HG02852 (cell line): ENCODE data around the gene KCNH4.
"Not testable (repeated sequence)": the region's sequence is repeated elsewhere in the genome, so short reads cannot be mapped to it uniquely, and the experiment has no call there.

Experiments used
- ATAC-seq: cut with Tn5 transposase; IDR thresholded peaks from one replicate; pipeline ENCODE4 v1.9.1; 2021; ENCODE audit warnings: mild to moderate bottlenecking, moderate library complexity; ENCODE audit not compliant: unreplicated experiment

Gene KCNH4

GRCh38 chr17:42197564-42198156 is 16.7 kb upstream of the KCNH4 start:
- no peak for ATAC-seq

GRCh38 chr17:42193969-42194899 is 13.3 kb upstream of the KCNH4 start, which contains the start of gene GHDC:
Gene GHDC (minus strand): TSS chr17:42194494. CDS start chr17:42193581, 913 bp downstream.
- ATAC-seq, result peak; percentile 87

- no peak for ATAC-seq
Observed at GRCh38 chr17:42193216-42193968, 12.4 kb upstream of the KCNH4 start.

- ATAC-seq, result no peak
Observed at GRCh38 chr17:42192189-42193126, 11.5 kb upstream of the KCNH4 start.

- no peak for ATAC-seq
Observed at GRCh38 chr17:42191275-42191608, 10.3 kb upstream of the KCNH4 start.

- no peak for ATAC-seq
Observed at GRCh38 chr17:42190491-42191274, 9.7 kb upstream of the KCNH4 start.

- ATAC-seq, result no peak
Observed at GRCh38 chr17:42189651-42189965, 8.7 kb upstream of the KCNH4 start.

- ATAC-seq, result no peak
Observed at GRCh38 chr17:42188749-42189650, 8.1 kb upstream of the KCNH4 start.

- no peak for ATAC-seq
Observed at GRCh38 chr17:42187833-42188232, 6.9 kb upstream of the KCNH4 start.

GRCh38 chr17:42186191-42186590 is 5.2 kb upstream of the KCNH4 start:
- ATAC-seq, result not testable (repeated sequence)

- no peak for ATAC-seq
Observed at GRCh38 chr17:42185621-42185930, 4.6 kb upstream of the KCNH4 start.

GRCh38 chr17:42184713-42185620 is 4.0 kb upstream of the KCNH4 start, which contains the start of gene HCRT:
Gene HCRT (minus strand): TSS chr17:42185452. CDS start chr17:42185365, 87 bp downstream.
- no peak for ATAC-seq

GRCh38 chr17:42183741-42184711 is 3.1 kb upstream of the KCNH4 start:
- peak; percentile 61 for ATAC-seq

GRCh38 chr17:42182927-42183734 is 2.2 kb upstream of the KCNH4 start:
- no peak for ATAC-seq

GRCh38 chr17:42181851-42182207 is 887 bp upstream of the KCNH4 start:
- no peak for ATAC-seq

- ATAC-seq, result no peak
Observed at GRCh38 chr17:42180411-42180921, 476 bp downstream of the KCNH4 start.
